Heart right ventricle (tissue), 16 donors: ENCODE data around the gene GALNT5. TPM values are rescaled to one million over a fixed set of nuclear protein-coding genes. Genes with fewer than 3 reads are reported as not detected.
"Not testable (repeated sequence)": the region's sequence is repeated elsewhere in the genome, so short reads cannot be mapped to it uniquely, and the experiment has no call there.

Source experiments
- ATAC-seq, 8 donors: fragments of 200-7000 bp; cut with Tn5 transposase; one replicate each; pipeline ENCODE4 v1.9.1; 2020; ENCODE audit warnings: mild to moderate bottlenecking in 8 of 8, moderate library complexity in 8 of 8, moderate number of reproducible peaks in 1 of 8
- DNase-seq, 2 donors: peaks; one replicate each; pipeline ENCODE4 v3.0.0-alpha.2; 2020
- H3K27ac ChIP-seq, 10 donors: fragments of 200-600 bp; sonication (generic) in 2 of 10; one replicate each; pipeline versions ENCODE4 v1.5.0 to v1.8.0; 2020 to 2022; ENCODE audit warnings: mild to moderate bottlenecking in 3 of 10
- H3K27me3 ChIP-seq, 7 donors: fragments of 200-600 bp; one replicate each; pipeline ENCODE4 v1.8.0; 2021 to 2022; ENCODE audit warnings: mild to moderate bottlenecking in 2 of 7
- H3K36me3 ChIP-seq, 9 donors: fragments of 200-600 bp; sonication (generic) in 1 of 9; one replicate each; pipeline versions ENCODE4 v1.5.0 to v1.8.0; 2020 to 2022; ENCODE audit warnings: mild to moderate bottlenecking in 2 of 9
- H3K4me1 ChIP-seq, 9 donors: fragments of 200-600 bp; sonication (generic) in 1 of 9; one replicate each; pipeline versions ENCODE4 v1.5.0 to v1.8.0; 2020 to 2022; ENCODE audit warnings: mild to moderate bottlenecking in 4 of 9
- H3K4me3 ChIP-seq, 10 donors: fragments of 200-600 bp; sonication (generic) in 2 of 10; one replicate each; pipeline versions ENCODE4 v1.5.0 to v1.8.0; 2020 to 2022; ENCODE audit warnings: mild to moderate bottlenecking in 7 of 10, moderate library complexity in 2 of 10
- H3K9me3 ChIP-seq, 11 donors: fragments of 200-600 bp in 10 of 11; sonication (generic) in 2 of 11; one replicate each; pipeline versions ENCODE4 v1.5.0 to v1.8.0; 2013 to 2022; ENCODE audit warnings: mild to moderate bottlenecking in 2 of 11, control low read depth in 1 of 11, moderate library complexity in 1 of 11
- WGBS, 2 donors: extraction: QIAGEN DNeasy Blood & Tissue Kit; methylation state at CpG; one replicate each; pipeline ENCODE4 v1.1.7; 2013; ENCODE audit warnings: inconsistent platforms in 1 of 2; 5-methylcytosine and 5-hydroxymethylcytosine counted together
- intact Hi-C, 10 donors: fragments of 100-400 bp; cut with DNase I; formaldehyde crosslinking; loops; one replicate each; pipeline versions ENCODE4 v1.11.1 to v1.14.2; 2022
- polyA plus RNA-seq, 2 donors: library from polyadenylated mRNA; stranded (reverse); fragments of 200-250 nt; gene quantifications; one replicate each; pipeline ENCODE4 v1.2.3, GENCODE V29; 2013
- total RNA-seq, 10 donors: library from RNA; stranded (reverse); fragmentation: NEBNext Ultra II Directional in 3 of 10; extraction: Animal tissue kit (Norgen Biotek cat#: 25700) in 3 of 10; gene quantifications; one replicate each; pipeline versions ENCODE4 v1.2.1 to v1.2.4, GENCODE V29; 2021 to 2023
- TF ChIP-seq, protein P1 (sequence below), 9 donors: fragments of 200-600 bp; sonication (generic) in 2 of 9; IDR thresholded peaks; one replicate each; pipeline versions ENCODE4 v1.5.0 to v1.8.0; 2021 to 2022; ENCODE audit warnings: antibody characterized with exemption in 9 of 9, mild to moderate bottlenecking in 5 of 9, moderate library complexity in 1 of 9
- donor health status: Arrhythmogenic right ventricular cardiomyopathy.
- donor health status: ischemic (EF 13 %, LVEDD 7.1; RV severe dilation, severe dysfunction).
- donor health status: healthy with polysubstance abuse.
- donor health status: DM: no; HTN: yes; CAD: no.
- donor health status: DM: no; HTN: no; CAD: no.
- donor health status: ischemic (EF 25% LVEDD 6.9; RV normal size, moderate dysfunction).
- donor health status: ischemic (EF 25% LVEDD 5.7; RV mildly dilated, moderate dysfunction).
- donor health status: healthy.
- donor health status: DM: yes; HTN: yes; CAD: no.
- donor health status: Ischemic cardiomyopathy.
- donor health status: ischemic (EF 35%, LVEDD 5.7; RV mildly dilated, moderate dysfunction).
- donor health status: nonischemic (EF 11% LVEDD 7.7; RV severe dilation, severe dysfunction).
- donor health status: DM: yes; HTN: yes; CAD: no.
- donor health status: PGD.
- donor health status: ischemic (EF 29% LVEDD 5.4; RV normal size, mild dysfunction).
- donor health status: nonischemic (EF 23%, LVEDD 6.1; RV moderate dilation, normal function).

Gene GALNT5
- total and polyA plus RNA-seq, 12 donors = 0.06 to 0.74 (median 0.23) TPM; not detected in 1

DNA sequence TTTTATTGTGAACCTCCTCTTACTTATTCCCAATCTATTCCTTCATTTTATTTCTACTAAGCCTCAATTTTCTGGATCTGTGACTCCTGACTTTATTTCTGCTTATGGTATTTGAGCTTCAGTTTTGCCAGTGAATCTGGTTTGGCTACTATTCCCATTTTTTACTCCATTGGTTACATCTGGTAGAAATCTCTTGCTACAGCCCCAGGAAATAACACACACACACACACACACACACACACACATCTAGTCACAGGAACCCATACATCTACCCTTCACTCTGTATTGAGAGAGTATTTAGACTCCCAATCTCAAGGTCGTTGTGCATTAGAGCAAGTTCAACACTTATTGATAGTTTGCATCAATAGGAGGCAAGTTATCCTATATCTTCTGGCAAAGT, 37.0 kb upstream of the GALNT5 start:
- Histone ChIP-seq H3K4me3 (no peak overlapping the region), H3K27ac (no peak overlapping the region), H3K4me1 (no peaks in the 10 kb centered on the region), H3K36me3 (no peaks in the 10 kb centered on the region), H3K27me3 (no peaks in the 10 kb centered on the region), H3K9me3 (no peaks in the 10 kb centered on the region)
- intact Hi-C loops = no loop called here
- TF ChIP-seq, protein P1, sequence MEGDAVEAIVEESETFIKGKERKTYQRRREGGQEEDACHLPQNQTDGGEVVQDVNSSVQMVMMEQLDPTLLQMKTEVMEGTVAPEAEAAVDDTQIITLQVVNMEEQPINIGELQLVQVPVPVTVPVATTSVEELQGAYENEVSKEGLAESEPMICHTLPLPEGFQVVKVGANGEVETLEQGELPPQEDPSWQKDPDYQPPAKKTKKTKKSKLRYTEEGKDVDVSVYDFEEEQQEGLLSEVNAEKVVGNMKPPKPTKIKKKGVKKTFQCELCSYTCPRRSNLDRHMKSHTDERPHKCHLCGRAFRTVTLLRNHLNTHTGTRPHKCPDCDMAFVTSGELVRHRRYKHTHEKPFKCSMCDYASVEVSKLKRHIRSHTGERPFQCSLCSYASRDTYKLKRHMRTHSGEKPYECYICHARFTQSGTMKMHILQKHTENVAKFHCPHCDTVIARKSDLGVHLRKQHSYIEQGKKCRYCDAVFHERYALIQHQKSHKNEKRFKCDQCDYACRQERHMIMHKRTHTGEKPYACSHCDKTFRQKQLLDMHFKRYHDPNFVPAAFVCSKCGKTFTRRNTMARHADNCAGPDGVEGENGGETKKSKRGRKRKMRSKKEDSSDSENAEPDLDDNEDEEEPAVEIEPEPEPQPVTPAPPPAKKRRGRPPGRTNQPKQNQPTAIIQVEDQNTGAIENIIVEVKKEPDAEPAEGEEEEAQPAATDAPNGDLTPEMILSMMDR (IDR thresholded peaks at IDR 0.05) = no peak
- WGBS, 2 donors = 68 to 73% methylated on average over 1 of the region's 1 CpG
- no peak for ATAC-seq
- DNase-seq = no peak

DNA sequence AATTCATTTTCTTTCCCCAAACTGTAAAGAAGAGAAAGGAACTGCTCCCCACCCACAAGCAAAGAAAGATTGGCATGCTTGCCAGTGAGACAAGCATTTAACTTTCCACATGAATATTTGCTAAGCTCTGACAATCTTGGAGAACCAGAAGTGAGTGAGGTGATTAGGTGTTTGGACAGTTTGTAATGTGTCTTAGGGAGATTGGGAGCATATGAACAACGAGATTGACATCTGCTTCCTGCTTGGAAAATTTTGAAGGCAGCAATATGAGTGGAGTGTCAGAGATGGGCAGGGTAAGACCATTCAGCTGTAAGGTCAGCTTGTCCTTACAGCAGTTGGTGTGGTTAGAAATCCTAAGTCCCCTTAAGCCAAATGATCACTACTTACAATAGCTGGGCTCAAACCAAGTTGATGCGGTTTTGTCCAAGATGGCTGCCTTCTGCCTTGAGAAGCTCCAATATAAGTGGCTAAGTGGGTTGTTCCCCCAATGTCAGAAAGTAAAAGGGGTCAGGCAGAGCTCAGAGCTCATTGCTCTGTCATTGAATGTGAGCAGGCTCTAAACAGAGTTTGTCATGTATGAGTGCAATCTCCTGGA, 36.0 kb upstream of the GALNT5 start:
- ATAC-seq = no peak
- H3K36me3 ChIP-seq = no peaks in the 10 kb centered on the region
- H3K27me3 ChIP-seq = no peaks in the 10 kb centered on the region
- no peaks in the 10 kb centered on the region for H3K4me1 ChIP-seq
- no peak overlapping the region for H3K4me3 ChIP-seq
- H3K9me3 ChIP-seq = no peaks in the 10 kb centered on the region
- no peak for DNase-seq
- 65 to 88% methylated on average over 2 of the region's 2 CpGs for WGBS, 2 donors
- TF ChIP-seq, protein P1 (IDR thresholded peaks at IDR 0.05) = no peak
- intact Hi-C loops = no loop called here
- H3K27ac ChIP-seq = no peak overlapping the region

DNA sequence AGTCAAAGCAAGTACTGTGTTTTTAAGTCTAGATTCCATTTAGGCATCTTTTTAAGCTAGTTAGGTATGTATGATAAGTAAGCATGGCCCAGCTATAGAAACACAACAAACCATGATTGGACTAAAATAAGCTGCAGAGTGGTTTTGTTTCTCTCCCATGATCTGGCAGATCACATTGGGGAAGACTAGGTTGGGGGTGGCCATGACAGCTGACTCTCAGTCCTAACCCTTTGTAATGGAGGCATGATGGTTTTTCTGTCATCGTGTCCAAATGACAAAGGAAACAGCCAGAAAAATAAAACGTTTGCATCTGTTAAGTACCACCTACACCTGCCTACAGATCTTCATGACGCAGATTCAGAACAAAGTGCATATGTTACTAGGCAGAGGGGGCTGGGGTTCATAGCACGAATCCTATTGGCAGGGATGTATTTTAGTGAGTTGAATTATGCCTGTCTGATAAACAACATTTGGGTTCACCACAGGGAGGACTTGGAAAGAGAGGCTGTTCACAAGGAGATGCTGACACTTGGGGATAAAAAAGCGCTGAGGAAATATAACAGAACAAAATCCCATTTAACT, 33.8 kb upstream of the GALNT5 start:
- Histone ChIP-seq H3K27me3 (no peaks in the 10 kb centered on the region), H3K9me3 (no peaks in the 10 kb centered on the region), H3K36me3 (no peaks in the 10 kb centered on the region), H3K4me1 (no peaks in the 10 kb centered on the region), H3K27ac (no peak overlapping the region), H3K4me3 (no peak overlapping the region)
- TF ChIP-seq, protein P1 (IDR thresholded peaks at IDR 0.05) = no peak
- ATAC-seq (no peak), DNase-seq (no peak)
- intact Hi-C loops = no loop called here
- WGBS, 2 donors = 79 to 89% methylated on average over 5 of the region's 5 CpGs

DNA sequence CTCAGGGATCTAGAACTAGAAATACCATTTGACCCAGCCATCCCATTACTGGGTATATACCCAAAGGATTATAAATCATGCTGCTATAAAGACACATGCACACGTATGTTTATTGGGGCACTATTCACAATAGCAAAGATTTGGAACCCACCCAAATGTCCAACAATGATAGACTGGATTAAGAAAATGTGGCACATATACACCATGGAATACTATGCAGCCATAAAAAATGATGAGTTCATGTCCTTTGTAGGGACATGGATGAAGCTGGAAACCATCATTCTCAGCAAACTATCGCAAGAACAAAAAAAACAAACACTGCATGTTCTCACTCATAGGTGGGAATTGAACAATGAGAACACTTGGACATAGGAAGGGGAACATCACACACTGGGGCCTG, 33.1 kb upstream of the GALNT5 start:
- H3K36me3 ChIP-seq, H3K4me3 ChIP-seq, ATAC-seq, H3K27me3 ChIP-seq, H3K9me3 ChIP-seq, intact Hi-C loops, H3K4me1 ChIP-seq, H3K27ac ChIP-seq, DNase-seq: not testable (repeated sequence)
- 86 to 95% methylated on average over 2 of the region's 2 CpGs for WGBS, 2 donors

DNA sequence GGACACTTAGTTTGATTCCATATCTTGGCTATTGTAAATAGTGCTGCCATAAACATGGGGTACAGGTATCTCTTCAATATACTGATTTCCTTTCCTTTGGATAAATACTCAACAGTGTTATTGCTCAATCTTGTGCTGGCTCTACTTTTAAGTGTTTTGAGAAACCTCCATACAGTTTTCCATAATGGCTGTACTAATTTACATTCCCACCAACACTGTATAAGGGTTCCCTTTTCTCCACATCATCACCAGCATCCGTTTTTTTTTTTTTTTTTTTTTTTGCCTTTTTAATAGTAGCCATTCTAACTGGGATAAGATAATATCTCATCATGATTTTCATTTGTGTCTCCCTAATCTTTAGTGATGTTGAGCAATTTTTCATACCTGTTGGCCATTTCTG, 29.9 kb upstream of the GALNT5 start:
- intact Hi-C loops = no loop called here
- DNase-seq = no peak
- 75 to 82% methylated on average over 1 of the region's 1 CpG for WGBS, 2 donors

More for the DNA sequence above, 29.9 kb upstream of the GALNT5 start:
- Histone ChIP-seq H3K36me3 (no peaks in the 10 kb centered on the region), H3K4me3 (no peak overlapping the region), H3K27ac (no peak overlapping the region), H3K27me3 (no peaks in the 10 kb centered on the region), H3K4me1 (no peaks in the 10 kb centered on the region), H3K9me3 (no peaks in the 10 kb centered on the region)
- no peak for ATAC-seq
- TF ChIP-seq, protein P1 (IDR thresholded peaks at IDR 0.05) = no peak
